NCI-H2081 (cell line): ENCODE data around the gene AXIN1.
"Not testable (repeated sequence)": the region's sequence is repeated elsewhere in the genome, so short reads cannot be mapped to it uniquely, and the experiment has no call there.

ENCODE experiments used
- DNase-seq, 2 experiments: peaks; one replicate each; lab custom pipeline; 2025; lab: John Stamatoyannopoulos, UW

AXIN1 gene

DNA sequence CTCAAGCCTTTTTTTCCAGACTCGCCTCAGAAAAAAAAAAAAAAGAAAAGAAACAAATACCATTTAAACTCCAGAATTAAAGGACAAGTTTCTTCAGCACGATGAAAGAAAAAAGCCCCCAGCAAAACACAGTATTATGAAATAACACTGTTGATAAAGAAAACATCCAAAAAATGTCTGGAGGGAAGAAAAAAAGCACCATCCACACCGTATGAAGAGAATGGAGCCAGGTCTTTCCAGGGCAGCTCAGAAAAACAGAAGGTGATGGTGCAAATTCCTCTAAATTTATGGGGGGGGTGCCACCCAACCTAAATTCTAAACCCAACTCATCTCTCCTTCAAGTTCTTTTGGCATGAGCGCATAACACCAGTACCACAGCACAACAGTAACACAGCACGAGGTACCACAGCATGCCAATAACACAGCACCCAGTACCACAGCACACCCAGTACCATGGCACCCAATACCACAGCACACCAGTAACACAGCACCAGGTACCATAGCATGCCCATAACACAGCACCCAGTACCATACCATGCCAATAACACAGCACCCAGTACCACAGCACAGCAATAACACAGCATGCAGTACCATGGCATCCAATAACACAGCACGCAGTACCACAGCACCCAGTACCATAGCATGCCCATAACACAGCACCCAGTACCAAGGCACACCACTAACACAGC, 19.0 kb downstream of the AXIN1 start:
- DNase-seq, result no peak

- DNase-seq, result not testable (repeated sequence)
Observed at GRCh38 chr16:331181-331814, 21.2 kb downstream of the AXIN1 start.

DNA sequence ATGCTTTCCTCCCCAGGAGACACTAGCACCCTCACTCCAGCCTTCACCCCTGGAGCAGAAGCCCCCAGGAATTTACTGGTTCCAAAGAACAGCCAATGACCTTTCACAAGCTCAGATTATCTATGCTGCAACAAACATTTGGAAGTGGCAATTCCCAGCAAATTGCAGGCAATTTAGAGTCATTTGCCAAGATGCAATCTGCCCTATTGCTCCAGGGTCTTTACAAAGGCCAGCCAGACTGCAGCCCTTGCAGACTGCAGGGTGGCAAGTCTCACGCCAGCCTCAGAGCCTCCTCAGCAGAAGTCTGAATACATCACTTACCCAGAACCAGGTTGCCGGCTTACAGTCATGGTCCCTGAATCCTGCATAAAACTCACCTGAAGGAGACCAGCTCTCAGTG, 21.8 kb downstream of the AXIN1 start:
- no peak for DNase-seq

- DNase-seq, result no peak
Observed at GRCh38 chr16:325375-326145, 27.0 kb downstream of the AXIN1 start.

DNA sequence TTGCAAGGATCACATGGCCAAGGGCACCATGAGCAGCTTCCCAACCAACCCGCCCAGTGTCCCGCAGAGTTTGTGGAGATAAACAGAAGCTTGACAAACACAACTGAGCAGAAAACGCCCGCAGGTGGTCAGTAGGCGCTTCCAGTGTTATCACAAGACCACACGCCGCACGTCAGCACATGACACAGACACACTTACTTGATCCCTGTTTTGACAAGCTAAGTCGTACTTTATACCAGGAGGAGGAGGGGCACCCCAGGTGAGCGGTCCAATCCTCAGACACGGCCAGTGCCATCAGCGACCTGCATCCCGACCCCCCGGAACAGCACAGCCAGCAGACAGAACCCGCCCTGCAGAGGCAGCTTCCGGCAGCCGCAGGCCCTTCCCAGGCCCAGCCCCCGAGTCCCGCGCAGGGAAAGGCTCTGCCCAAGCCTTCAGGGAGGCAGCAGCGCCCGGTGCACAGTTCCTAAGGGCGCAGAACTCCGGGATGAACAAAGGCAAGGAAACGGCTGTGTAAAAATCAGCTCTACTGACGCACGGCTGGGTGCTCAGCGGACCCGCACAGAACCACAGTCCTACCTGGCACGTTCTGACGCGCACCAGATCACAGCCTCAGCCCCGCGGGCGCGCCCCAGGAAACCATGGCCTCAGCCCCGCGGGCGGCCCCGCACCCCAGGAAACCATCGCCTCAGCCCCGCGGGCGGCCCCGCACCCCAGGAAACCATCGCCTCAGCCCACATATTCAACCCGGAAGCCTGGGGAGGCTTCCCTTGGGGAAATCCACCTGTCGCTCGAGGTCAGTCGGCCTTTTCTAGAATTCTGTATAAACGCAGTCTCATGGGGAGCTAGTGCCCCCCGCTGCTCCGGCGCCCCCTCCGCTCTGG, 27.8 kb downstream of the AXIN1 start:
- DNase-seq, result no peak

GRCh38 chr16:324201-324450, 28.4 kb downstream of the AXIN1 start:
- no peak for DNase-seq

- DNase-seq, result no peak
Observed at GRCh38 chr16:322476-323143, 29.9 kb downstream of the AXIN1 start.

- no peak for DNase-seq
Observed at GRCh38 chr16:321532-321931, 31.0 kb downstream of the AXIN1 start.

DNA sequence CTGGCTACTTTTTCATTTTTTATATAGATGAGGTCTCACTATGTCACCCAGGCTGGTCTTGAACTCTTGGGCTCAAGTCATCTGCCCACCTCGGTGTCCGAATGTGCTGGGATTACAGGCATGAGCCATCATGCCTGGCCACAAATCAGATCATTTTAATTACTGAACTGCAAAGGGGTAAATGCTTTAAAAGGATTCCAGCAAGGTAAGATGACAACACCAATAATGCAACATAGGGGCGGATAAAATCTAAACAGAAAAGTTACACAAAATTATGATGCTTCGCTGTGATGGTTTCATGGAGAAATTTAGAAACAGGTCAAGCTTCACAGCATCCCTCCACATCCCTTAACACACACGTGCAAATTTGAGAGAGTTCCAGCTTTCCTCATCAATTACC, 32.3 kb downstream of the AXIN1 start:
- no peak for DNase-seq

- DNase-seq, result no peak
Observed at GRCh38 chr16:318628-319027, 33.9 kb downstream of the AXIN1 start.

- DNase-seq, result no peak
Observed at GRCh38 chr16:317583-317982, 34.9 kb downstream of the AXIN1 start.

DNA sequence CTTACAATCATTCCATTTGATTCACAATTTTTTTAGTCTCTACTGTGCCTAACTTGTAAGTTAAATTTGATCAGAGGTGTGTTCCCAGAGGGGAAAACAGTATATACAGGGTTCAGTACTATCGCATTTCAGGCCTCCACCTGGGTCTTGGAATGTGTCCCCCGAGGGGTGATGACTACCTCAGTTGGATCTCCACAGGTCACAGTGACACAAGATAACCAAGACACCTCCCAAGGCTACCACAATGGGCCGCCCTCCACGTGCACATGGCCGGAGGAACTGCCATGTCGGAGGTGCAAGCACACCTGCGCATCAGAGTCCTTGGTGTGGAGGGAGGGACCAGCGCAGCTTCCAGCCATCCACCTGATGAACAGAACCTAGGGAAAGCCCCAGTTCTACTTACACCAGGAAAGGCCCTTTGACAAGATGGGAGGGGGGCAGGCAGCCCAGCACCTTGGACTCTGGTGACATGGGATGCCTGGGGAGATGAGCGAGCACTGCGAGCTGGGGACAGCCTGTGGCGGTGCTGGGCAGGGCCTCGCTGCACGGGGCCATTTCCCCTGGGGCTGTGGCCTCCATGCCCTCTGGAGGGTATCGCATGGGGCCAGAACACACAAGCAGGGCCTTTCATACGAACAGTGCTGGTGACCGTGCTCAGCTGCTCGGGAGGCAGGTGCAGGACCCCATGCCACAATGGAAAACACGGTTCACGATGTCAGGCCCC, 35.6 kb downstream of the AXIN1 start:
- no peak for DNase-seq

GRCh38 chr16:314795-315299, 37.7 kb downstream of the AXIN1 start:
- peak in 1 of 2 experiments; percentile 27 for DNase-seq

DNA sequence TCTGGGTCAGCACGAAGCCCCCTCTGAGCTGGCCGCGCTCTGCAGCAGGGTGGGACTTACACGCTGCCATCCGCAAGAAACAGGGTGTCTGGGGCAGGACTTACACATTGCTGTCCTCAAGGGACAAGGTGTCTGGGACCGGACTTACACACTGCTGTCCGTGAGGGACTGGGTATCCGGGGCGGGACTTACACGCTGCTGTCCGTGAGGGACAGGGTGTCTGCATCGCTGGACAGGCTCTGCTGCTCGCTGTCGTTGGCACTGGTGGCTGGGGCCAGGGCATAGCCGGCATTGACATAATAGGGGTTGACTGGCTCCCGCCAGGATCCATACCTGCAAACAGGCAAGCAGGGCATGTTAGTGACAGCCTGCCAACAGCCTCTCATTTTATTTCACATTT, 38.2 kb downstream of the AXIN1 start:
- DNase-seq, result peak in 1 of 2 experiments; percentile 22

DNA sequence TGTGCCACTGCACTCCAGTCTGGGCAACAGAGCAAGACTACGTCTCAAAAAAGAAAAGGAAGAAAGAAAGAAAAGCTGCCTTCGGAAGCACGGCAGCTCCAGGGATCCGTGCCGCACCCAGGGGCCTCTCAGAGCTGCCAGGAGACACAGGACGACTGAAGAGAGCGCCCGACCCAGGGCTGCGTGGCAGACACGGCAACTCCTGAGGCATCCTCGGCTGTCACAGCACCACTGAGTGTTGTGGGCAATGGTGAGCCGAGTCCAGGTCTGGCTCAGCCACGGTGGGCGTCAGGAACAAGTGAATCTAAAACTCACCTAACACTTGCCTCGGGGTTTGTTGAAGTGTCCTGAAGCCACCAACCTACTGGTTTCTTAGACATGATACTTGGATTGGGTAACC, 40.8 kb downstream of the AXIN1 start:
- DNase-seq, result no peak

DNA sequence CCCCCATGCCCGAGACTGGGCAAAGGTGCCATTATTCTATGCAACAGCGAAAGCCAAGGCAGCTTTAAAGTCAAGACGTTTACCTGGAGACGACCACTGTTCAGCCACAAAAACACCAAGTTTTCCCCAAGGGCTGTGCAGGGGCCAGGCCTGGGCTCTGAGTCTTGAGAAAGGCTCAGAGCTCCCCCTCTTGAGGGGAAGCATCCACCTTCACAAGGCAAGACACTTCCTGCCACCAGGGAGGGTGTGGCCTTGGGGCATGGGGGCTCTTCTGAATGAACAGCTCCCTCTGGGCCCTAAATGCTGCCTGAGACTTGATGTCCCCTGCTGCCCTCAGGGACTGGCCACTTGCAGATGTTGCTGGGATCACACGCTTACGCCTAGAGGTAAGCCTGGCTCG, 43.0 kb downstream of the AXIN1 start:
- no peak for DNase-seq

GRCh38 chr16:307691-308312, 44.7 kb downstream of the AXIN1 start:
- DNase-seq, result no peak

- peak in 1 of 2 experiments; percentile 11 for DNase-seq
Observed at GRCh38 chr16:306911-307370, 45.6 kb downstream of the AXIN1 start.

GRCh38 chr16:305916-306626, 46.5 kb downstream of the AXIN1 start:
- no peak for DNase-seq
